NK-92 treated with Interleukin-12 subunit alpha and Interleukin-12 subunit beta, amount 100 ng/mL, for 24 hours (cell line): ENCODE measurements around the gene MTFR2.
"Not testable (repeated sequence)": the region's sequence is repeated elsewhere in the genome, so short reads cannot be mapped to it uniquely, and the experiment has no call there.

Experiments used
- DNase-seq: peaks from one replicate; lab custom pipeline; 2025; lab: John Stamatoyannopoulos, UW

MTFR2 gene

GRCh38 chr6:136235233-136235564, 14.9 kb downstream of the MTFR2 start:
- DNase-seq = no peak

DNA sequence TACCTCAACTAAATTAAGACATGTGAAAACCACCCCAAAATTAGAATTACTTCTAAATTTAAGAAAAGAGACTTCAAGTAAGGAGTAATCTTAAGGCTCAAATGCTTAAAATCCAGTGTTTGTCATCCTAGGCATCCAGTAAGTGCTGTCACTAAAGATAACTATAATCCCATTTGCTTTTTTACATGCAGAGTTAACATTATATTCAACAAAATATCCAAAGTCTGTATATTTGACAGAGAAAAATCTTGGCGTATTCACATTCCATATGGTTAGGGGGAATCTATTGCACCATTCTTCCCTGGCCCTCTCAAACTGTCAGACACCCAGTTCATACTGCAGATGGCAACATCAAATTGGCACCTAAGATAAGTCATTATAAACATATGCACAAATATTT, 17.4 kb downstream of the MTFR2 start:
- no peak for DNase-seq

- DNase-seq = no peak
Measured at GRCh38 chr6:136230219-136230853, 19.8 kb downstream of the MTFR2 start.

GRCh38 chr6:136228814-136229213, 21.3 kb downstream of the MTFR2 start:
- no peak for DNase-seq

DNA sequence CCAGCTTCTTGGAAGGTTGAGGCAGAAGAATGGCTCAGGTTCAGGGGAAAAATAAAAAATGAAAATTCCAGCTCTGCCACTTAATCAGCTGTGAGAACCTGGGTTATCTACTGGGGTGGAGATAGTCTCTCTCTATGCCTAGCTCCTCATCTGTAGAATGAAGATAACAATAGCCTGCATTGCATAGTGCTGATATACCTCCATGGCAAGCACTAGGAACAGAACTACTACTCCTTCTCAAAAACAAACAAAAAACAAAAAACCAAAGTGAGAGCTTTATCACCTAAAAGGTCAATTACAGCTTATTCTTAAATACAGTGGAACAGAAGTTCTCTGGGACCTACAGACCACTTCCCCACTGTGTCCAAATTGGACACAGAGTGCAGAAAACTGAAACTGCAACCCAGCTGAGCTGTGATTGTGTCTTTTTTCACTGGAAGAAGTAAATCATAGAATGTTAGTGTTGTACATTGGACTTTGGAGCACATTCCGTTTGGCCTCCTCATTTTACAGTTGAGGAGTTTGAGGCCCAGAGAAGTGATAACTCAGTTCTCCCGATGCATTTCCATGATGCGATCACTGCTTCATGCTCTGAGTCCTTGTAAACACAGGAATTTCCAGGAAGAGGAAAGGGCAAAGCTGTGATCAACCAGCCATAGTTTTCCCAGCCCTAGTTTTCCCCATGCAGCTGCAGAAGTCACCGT, 23.3 kb downstream of the MTFR2 start:
- no peak for DNase-seq

DNA sequence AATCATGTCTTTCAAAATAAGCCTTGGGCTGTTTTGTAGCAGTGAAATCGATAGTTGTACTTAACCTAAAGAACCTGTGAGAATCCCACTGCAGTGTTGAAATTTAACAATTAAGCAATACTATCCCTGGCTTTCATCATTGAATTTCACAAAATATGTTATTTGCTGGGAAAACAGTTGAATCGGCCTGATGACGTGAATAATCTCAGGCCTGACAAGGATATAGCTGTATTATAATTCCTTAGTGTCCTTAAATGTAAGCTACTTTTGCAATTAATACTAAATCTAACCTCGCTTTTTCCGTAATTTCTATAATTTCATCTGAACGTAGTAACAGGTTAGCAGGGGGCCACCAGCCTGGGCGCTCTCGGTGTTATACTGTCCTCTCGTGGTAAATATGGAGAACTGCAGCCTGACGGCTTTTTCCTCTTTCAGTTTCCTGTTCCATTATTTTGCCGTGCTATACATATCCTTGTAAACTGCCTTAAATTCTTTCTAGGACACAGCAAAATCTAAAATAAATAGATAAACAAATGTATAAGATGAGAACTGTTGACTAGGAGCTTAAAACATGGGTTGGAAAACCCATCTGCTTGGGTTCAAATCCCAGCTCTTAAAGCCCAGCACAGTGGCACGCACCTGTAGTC, 24.0 kb downstream of the MTFR2 start:
- DNase-seq = peak; percentile 32

DNA sequence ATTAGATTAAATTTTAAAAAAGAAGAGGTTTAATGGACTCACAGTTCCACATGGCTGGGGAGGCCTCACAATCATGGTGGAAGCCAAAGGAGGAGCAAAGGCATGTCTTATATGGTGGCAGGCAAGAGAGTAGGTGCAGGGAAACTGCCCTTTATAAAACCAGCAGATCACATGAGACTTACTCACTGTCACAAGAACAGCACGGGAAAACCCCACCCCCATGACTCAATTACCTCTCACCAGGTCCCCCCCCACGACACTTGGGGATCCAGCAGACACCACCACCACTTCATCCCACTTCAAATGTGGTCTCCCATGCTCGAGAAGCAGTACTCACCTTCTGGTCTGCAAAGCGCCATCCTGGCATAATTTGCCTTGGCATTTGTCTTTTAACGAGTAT, 24.6 kb downstream of the MTFR2 start:
- DNase-seq = peak; percentile 34

DNA sequence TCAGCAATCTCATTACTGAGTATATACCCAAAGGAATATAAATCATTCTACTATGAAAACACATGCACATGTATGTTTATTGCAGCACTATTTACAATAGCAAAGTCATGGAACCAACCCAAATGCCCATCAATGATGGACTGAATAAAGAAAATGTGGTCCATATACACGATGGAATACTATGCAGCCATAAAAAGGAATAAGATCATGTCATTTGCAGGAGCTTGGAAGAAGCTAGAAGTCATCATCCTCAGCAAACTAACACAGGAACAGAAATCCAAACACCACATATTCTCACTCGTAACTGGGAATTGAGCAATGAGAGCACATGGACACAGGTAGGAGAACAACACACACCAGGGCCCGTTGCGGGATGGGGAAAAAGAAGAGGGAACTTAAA, 25.1 kb downstream of the MTFR2 start:
- not testable (repeated sequence) for DNase-seq

GRCh38 chr6:136216503-136217401, 33.4 kb downstream of the MTFR2 start:
- DNase-seq = no peak

GRCh38 chr6:136213853-136214252, 36.3 kb downstream of the MTFR2 start:
- no peak for DNase-seq

DNA sequence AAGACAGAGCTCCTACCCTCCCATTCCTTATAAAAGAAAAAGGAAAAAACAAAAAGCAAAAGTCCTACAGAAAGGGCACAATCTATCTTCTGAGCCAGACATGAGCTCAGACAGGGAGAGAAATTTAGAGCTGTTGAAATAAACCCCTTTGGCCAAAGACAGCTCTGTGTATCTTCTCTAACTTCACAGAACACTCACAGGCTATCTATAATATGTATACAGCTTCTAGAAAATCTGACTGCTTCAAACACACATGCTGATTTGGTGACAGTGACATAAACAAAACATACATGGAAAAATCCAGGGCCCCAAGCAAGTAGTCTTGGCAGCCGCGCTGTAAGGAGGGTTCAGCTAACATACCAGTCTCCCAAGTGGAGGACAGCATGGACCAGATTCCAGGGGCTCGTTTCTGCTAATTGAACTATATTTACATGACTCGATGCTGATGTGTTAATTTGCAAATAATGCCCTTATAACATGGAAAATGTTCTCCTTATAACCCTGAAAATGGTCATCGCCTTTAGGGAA, 37.0 kb downstream of the MTFR2 start:
- DNase-seq = no peak

GRCh38 chr6:136212608-136213007, 37.5 kb downstream of the MTFR2 start:
- no peak for DNase-seq

DNA sequence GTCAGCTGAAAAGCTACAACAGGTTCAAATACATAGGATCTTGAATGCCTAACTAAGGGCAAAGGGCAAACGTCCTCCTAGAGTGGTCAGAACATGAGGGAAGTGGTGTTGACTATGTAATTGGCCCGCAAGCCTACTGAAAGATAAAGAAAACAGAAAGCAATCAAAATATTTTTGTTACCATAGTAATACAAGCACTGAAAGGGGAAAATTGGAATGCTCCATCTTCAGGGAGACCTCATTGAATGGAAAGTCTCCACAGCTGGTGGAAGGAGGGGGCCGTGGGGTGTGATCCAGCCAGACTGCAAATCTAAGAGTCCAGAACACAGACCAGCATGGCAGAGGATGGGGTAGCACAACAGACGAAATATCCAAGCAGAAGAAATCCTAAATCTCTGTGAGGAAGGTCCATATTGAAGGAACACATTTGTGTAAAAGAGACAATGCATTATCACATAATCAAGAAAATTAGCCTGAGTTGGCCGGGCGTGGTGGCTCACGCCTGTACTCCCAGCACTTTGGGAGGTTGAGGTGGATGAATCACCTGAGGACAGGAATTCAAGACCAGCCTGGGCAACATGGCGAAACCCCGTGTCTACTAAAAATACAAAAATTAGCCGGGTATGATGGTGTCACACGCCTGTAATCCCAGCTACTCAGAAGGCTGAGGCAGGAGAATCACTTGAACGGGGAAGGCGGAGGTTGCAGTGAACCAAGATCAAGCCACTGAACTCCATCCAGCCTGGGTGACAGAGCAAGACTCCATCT, 39.5 kb downstream of the MTFR2 start:
- no peak for DNase-seq

DNA sequence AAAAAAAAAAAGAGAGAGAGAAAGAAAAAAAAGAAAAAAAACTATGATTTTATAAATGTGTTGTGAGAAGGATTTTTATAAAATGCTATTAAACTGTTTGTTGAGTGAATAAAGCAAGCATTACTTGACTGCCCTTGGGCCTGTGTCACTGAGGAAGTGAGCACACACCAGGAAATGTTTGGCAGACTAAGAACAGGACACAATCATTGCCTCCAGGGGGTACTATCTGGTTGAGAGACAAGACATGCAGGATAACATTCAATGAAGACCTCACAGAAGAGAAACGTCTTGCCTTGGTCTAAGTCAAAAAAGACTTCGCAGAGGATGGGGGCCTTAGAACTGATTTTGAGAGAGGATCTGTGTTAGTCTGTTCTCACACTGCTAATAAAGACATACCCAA, 40.6 kb downstream of the MTFR2 start:
- DNase-seq = no peak

DNA sequence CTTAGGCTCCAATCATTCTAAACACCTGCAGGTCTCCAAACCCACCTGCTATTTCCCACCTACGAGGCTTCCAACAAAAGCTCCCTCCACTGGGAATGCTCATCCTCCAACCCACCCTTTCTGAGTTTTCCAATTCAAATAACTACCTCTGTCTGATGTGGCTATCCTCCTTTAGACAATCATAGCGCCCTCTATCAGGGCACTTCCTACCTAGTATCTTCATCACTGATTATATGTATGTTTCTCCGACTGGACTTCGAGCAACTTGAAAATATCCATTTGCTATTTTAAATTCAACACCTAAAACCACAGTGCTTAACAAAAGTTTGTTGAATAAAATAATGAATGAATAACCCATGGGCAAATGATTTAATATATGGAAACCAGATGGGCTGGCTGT, 41.3 kb downstream of the MTFR2 start:
- no peak for DNase-seq

- DNase-seq = no peak
Measured at GRCh38 chr6:136201732-136202131, 48.4 kb downstream of the MTFR2 start.

- no peak for DNase-seq
Measured at GRCh38 chr6:136192902-136193301, 57.2 kb downstream of the MTFR2 start.

GRCh38 chr6:136191606-136192312, 58.4 kb downstream of the MTFR2 start:
- no peak for DNase-seq

GRCh38 chr6:136189104-136189503, 61.0 kb downstream of the MTFR2 start:
- DNase-seq = no peak

DNA sequence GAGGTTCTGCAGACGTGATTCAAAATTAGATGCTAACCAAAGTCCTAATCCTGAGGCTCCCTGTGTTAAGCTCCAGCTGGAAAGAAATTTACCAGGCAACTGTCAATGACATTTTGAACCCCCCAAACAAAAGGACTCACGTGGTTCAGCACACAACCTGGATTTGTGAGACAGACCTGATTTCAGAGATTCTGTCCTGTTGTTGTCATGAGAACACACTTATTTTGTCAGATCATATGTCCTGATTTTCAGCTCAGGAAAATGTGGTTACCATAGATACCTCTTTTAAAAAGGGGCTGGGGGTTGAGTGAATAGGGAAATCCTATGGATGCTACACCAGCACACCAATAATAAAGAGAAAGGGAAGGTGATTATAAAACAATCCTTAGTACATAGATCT, 61.6 kb downstream of the MTFR2 start:
- no peak for DNase-seq

GRCh38 chr6:136186363-136186762, 63.7 kb downstream of the MTFR2 start:
- DNase-seq = no peak
